Measurements from ENCODE around the gene TRABD.

DNA sequence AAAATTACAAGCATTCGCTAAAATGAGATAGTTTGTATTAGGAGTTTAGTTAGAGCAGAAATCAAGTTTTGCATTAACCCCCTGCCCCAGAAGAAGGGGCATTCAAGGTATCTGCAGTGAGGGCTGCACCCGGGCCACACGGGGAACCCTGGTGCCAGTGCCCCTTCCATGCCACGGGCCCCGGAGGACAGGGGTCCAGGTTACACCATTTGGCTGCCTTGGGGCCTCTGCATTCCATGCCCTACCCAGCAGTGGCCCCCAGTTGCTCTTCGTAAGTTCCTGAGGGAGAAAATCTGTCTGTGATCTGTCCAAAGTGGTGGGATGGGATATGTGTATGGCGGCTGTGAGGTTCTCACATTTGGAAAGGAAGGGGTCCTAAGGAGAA, 32.0 kb upstream of the TRABD start:
- TF ChIP-seq POLR2A (IDR thresholded peaks at IDR 0.05) (no peak), CTCF (IDR thresholded peaks at IDR 0.05) (no peak)

All from testis (tissue), 2 donors.